ENCODE results near the gene TGFBR3. TPM values are rescaled to one million over a fixed set of nuclear protein-coding genes. Genes with fewer than 3 reads are reported as not detected.

Gene TGFBR3
- total and polyA plus RNA-seq, 2 of the 13 experiments (the other 11 are each of a cell fraction or from before 2014, with no cell fraction given): 76.5 to 195 TPM

DNA sequence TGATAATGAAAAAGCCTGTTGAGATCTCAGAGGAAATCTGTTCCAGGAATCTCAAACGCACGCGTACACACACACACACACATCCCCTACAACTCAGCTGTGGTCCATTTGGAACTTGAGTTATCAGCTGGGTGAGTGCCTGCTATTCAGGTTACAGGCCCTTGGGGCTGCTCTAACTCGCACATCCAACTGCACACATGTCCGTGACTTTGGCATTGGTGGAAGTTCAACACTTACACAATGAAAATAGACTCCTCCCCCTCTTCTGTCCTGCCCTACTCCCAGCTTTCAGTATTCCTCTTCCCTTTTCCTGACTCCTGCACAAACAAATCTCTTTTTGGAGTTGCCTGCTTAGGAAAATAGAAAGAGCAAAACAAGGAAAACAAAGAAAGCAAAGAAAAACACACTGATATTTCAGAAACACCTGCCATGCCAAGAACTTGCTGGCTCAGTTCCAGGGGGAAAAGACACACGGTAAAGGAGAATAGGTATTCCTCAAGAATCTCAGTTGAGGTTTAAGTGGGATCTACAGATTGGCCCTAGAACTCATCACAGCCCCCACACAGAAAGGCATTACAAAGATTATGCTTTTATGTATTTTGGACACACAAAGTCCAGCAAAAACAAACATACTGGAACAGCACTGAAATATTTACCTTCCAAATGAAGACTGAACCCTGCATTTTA is 140.9 kb downstream of the TGFBR3 start (continued):
- TF ChIP-seq ZNF496 (CRISPR knock-in tag; IDR thresholded peaks at IDR 0.05; ENCODE audit: insufficient replicate concordance): no peak
- TF ChIP-seq, protein P1, sequence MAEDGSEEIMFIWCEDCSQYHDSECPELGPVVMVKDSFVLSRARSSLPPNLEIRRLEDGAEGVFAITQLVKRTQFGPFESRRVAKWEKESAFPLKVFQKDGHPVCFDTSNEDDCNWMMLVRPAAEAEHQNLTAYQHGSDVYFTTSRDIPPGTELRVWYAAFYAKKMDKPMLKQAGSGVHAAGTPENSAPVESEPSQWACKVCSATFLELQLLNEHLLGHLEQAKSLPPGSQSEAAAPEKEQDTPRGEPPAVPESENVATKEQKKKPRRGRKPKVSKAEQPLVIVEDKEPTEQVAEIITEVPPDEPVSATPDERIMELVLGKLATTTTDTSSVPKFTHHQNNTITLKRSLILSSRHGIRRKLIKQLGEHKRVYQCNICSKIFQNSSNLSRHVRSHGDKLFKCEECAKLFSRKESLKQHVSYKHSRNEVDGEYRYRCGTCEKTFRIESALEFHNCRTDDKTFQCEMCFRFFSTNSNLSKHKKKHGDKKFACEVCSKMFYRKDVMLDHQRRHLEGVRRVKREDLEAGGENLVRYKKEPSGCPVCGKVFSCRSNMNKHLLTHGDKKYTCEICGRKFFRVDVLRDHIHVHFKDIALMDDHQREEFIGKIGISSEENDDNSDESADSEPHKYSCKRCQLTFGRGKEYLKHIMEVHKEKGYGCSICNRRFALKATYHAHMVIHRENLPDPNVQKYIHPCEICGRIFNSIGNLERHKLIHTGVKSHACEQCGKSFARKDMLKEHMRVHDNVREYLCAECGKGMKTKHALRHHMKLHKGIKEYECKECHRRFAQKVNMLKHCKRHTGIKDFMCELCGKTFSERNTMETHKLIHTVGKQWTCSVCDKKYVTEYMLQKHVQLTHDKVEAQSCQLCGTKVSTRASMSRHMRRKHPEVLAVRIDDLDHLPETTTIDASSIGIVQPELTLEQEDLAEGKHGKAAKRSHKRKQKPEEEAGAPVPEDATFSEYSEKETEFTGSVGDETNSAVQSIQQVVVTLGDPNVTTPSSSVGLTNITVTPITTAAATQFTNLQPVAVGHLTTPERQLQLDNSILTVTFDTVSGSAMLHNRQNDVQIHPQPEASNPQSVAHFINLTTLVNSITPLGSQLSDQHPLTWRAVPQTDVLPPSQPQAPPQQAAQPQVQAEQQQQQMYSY (CRISPR knock-in tag; IDR thresholded peaks at IDR 0.05): no peak
- TF ChIP-seq, protein P2, sequence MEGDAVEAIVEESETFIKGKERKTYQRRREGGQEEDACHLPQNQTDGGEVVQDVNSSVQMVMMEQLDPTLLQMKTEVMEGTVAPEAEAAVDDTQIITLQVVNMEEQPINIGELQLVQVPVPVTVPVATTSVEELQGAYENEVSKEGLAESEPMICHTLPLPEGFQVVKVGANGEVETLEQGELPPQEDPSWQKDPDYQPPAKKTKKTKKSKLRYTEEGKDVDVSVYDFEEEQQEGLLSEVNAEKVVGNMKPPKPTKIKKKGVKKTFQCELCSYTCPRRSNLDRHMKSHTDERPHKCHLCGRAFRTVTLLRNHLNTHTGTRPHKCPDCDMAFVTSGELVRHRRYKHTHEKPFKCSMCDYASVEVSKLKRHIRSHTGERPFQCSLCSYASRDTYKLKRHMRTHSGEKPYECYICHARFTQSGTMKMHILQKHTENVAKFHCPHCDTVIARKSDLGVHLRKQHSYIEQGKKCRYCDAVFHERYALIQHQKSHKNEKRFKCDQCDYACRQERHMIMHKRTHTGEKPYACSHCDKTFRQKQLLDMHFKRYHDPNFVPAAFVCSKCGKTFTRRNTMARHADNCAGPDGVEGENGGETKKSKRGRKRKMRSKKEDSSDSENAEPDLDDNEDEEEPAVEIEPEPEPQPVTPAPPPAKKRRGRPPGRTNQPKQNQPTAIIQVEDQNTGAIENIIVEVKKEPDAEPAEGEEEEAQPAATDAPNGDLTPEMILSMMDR (CRISPR knock-in tag; IDR thresholded peaks at IDR 0.05): peak; percentile 65
- 0 out of 2 replicates have a peak, but pooled peaks have one; percentile 65 for TF ChIP-seq DPF2 (CRISPR knock-in tag; IDR thresholded peaks at IDR 0.05; ENCODE audit: borderline replicate concordance, low read depth)
- TF ChIP-seq TCF7L2 (IDR thresholded peaks at IDR 0.05; ENCODE audit: low read depth, low read length): no peak
- TF ChIP-seq BRCA1 (CRISPR knock-in tag; IDR thresholded peaks at IDR 0.05): no peak
- TF ChIP-seq GFI1 (CRISPR knock-in tag; IDR thresholded peaks at IDR 0.05; ENCODE audit: borderline replicate concordance): no peak; the same call in 1 of the 2 replicates
- TF ChIP-seq RBM22 (optimal IDR thresholded peaks at IDR 0.05; ENCODE audit: low read length): peak; percentile 54
- TF ChIP-seq NFIC (IDR thresholded peaks at IDR 0.05; ENCODE audit: low read length): peak; percentile 62
- no peak for TF ChIP-seq ZNF569 (CRISPR knock-in tag; IDR thresholded peaks at IDR 0.05; ENCODE audit: borderline replicate concordance)
- no peak for TF ChIP-seq NCOA1 (CRISPR knock-in tag; IDR thresholded peaks at IDR 0.05)
- TF ChIP-seq ZNF563 (CRISPR knock-in tag; IDR thresholded peaks at IDR 0.05): no peak
- TF ChIP-seq, protein P3, sequence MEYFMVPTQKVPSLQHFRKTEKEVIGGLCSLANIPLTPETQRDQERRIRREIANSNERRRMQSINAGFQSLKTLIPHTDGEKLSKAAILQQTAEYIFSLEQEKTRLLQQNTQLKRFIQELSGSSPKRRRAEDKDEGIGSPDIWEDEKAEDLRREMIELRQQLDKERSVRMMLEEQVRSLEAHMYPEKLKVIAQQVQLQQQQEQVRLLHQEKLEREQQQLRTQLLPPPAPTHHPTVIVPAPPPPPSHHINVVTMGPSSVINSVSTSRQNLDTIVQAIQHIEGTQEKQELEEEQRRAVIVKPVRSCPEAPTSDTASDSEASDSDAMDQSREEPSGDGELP (IDR thresholded peaks at IDR 0.05; ENCODE audit: borderline replicate concordance, low read depth): peak; percentile 77; the same call in 1 of the 2 replicates
- TF ChIP-seq ZKSCAN1 (IDR thresholded peaks at IDR 0.05; ENCODE audit: low read length): no peak
- no peak for TF ChIP-seq ZNF724P (CRISPR knock-in tag; IDR thresholded peaks at IDR 0.05; ENCODE audit: borderline replicate concordance)
